Activated CD4-positive, alpha-beta T cell treated with anti-CD3 and anti-CD28 coated beads for 1 hour (primary cell): ENCODE data around the gene CSGALNACT2.

Experiments
- DNase-seq: peaks from one replicate; pipeline ENCODE4 v3.0.0-alpha.2; 2020

The CSGALNACT2 gene

DNA sequence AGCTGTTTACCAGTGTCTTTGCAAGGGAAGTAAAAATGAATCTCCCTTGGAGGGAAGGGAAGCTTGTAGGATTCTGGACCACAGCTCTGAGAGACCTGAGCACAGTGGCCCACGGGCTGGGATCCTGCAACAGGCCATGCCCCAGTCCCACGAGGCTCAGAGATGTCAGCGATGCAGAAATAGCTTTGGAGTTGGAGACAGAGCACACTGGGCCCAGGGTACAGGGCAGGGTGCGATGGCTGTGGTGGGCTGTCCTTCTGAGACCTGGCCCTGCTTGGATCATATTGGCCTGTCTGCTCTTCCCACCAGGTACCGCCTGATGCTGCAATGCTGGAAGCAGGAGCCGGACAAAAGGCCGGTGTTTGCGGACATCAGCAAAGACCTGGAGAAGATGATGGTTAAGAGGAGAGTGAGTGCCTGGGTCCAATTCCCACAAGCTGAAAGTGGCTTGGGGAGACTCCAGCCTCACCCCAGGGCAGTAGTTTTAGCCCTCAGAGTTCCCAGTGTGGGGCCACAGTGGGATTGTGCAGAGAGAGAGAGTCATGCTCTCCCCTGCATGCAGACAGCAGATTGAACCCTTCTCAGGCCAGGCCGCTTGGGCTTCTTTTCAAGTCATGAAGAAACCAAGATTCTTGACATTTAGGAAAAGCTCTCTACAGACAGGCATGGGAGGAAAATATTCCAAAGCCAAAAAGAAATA, 13.5 kb upstream of the CSGALNACT2 start:
- no peak for DNase-seq

DNA sequence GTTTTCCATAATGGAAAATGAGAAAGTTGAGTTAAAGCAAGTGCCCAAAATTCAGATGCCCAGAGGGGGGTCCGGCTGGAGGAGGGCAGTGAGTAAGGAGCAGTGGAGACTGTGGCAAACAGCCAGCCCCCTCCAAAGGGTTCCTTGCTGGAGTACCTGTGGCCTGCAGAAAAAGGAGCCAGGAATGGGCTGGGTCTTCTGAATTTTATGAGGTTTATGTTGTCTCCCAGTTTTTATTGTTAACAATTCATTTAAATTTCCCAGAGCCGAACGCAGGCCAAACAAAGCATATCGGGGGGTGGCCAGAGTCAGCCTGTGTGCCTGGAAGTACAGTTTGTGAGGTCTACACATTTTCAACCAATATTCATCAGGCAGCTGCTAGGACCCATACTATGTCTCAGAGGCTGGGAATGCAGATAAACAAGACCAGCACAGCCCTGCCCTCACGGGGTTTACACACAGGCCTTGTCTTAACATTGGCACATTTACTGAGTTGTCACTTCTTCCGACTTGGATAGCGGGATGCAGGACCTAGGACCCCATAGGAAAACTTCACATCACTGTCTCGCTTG, 12.9 kb upstream of the CSGALNACT2 start:
- DNase-seq, result no peak

DNA sequence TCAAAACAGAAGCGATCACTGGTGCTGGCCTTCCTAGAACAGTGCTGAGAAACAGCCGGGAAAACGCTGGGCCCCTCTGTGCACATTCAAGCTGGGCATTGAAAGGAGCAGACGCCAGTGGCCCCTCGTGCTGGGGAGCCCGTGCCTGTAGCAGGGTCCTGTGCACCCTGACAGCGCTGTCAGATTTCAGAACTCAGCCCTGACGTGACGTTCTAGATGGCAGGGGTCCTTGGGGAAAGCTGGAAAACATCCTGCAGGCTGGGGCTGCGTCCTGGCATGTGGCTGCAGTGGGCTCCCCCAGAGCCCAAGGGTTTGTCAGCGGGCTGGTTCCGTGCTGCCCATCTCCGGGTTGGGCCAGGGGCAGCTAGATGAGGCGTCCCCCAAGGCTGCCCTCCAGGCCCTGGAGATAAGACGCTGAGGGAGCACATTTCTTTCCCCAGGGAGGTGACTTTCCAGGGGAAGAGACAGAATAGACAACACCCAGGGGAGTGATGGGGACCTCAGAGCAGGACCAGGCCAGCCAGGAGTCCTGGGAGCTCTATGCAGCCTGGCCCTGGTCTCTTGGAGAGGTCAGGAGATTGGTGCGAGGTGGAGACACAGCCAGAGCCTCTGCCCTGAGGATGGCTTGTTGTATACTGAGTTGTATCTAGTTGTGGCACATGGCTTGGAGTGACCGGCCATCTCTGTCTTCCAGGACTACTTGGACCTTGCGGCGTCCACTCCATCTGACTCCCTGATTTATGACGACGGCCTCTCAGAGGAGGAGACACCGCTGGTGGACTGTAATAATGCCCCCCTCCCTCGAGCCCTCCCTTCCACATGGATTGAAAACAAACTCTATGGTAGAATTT, 12.1 kb upstream of the CSGALNACT2 start:
- DNase-seq, result no peak

DNA sequence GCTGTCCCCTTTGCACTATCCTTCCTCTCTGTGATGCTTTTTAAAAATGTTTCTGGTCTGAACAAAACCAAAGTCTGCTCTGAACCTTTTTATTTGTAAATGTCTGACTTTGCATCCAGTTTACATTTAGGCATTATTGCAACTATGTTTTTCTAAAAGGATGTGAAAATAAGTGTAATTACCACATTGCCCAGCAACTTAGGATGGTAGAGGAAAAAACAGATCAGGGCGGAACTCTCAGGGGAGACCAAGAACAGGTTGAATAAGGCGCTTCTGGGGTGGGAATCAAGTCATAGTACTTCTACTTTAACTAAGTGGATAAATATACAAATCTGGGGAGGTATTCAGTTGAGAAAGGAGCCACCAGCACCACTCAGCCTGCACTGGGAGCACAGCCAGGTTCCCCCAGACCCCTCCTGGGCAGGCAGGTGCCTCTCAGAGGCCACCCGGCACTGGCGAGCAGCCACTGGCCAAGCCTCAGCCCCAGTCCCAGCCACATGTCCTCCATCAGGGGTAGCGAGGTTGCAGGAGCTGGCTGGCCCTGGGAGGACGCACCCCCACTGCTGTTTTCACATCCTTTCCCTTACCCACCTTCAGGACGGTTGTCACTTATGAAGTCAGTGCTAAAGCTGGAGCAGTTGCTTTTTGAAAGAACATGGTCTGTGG, 11.4 kb upstream of the CSGALNACT2 start:
- DNase-seq, result no peak

DNA sequence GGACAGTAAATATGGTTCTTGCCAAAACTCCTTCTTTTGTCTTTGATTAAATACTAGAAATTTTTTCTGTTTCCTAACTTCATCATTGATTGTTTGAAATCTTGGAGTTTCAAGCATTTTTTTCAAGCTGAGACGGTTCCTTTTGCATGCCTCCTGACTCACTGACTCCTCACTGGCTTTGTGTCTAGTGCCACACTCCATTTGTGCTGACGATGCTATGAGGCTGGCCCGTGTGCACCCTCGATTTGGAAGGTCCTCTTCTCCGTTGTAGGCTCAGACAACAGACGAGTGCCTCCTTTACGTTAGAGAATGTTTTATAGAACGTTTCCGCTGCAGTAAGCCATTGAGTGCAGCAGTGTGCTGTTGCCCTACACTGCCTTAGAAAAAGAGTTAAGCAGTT, 10.8 kb upstream of the CSGALNACT2 start:
- DNase-seq, result no peak

DNA sequence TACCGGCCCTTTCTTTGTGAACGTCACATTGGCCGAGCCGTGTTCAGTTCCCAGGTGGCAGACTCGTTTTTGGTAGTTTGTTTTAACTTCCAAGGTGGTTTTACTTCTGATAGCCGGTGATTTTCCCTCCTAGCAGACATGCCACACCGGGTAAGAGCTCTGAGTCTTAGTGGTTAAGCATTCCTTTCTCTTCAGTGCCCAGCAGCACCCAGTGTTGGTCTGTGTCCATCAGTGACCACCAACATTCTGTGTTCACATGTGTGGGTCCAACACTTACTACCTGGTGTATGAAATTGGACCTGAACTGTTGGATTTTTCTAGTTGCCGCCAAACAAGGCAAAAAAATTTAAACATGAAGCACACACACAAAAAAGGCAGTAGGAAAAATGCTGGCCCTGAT, 9.9 kb upstream of the CSGALNACT2 start:
- DNase-seq, result no peak

DNA sequence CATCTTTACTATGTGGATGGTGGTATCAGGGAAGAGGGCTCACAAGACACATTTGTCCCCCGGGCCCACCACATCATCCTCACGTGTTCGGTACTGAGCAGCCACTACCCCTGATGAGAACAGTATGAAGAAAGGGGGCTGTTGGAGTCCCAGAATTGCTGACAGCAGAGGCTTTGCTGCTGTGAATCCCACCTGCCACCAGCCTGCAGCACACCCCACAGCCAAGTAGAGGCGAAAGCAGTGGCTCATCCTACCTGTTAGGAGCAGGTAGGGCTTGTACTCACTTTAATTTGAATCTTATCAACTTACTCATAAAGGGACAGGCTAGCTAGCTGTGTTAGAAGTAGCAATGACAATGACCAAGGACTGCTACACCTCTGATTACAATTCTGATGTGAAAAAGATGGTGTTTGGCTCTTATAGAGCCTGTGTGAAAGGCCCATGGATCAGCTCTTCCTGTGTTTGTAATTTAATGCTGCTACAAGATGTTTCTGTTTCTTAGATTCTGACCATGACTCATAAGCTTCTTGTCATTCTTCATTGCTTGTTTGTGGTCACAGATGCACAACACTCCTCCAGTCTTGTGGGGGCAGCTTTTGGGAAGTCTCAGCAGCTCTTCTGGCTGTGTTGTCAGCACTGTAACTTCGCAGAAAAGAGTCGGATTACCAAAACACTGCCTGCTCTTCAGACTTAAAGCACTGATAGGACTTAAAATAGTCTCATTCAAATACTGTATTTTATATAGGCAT, 9.1 kb upstream of the CSGALNACT2 start:
- DNase-seq, result no peak

DNA sequence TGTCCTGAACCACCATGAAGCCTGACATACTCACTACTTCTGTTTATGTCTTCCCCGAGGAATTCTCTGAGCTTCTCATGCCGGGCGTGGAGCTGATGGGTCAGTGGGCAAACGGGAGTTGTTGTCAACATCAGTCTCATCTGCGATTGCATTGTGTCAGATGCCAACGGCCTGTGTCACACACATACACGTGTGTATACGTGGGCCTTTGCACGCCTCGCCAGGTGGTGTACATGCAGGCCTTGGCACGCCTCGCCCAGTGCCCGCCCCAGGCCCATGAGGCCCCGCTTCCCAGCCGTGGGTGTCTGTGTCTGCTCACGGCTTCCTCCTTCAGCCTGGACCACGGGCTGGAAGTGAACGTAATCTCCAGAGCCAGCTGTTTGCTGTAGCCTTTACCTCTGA, 7.5 kb upstream of the CSGALNACT2 start:
- DNase-seq, result no peak

DNA sequence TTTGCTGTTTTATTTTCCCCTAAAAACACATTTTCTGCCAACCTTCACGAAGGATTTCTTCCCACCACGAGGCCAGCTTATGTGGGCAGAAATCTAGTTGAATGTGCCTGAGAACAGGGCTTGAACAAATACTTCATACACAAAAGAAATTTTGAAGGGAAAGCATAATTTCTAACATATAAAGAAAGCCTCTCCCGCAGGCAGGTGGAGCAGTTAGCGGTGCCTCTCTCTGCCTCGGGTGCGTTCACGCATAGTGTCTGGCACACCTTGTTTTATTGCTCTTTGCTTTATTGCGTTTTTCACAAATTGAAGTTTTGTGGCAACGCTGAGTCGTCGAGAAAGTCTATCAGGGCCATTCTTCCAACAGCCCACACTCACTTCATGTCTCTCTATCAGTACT, 7.0 kb upstream of the CSGALNACT2 start:
- DNase-seq, result no peak

DNA sequence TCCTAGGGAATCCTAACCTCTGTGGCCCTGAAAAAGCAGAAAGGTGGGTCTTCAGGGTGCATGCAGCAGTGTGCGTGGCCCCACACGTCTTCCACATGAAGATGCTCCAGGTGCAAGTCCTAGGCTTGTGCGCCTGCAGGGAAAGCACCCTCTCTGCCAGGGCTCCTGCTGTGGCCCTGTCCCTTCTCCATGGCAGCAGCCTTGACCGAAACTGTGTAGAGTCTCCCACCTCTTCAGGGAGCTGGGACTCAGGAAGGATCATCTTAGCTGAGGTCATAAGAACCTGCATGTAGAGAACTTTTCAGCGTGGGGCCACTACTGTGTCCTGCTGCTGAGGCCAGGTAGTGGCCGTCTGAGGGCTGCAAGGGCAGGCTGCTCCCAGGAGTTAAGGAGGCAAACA, 6.3 kb upstream of the CSGALNACT2 start:
- DNase-seq, result no peak

DNA sequence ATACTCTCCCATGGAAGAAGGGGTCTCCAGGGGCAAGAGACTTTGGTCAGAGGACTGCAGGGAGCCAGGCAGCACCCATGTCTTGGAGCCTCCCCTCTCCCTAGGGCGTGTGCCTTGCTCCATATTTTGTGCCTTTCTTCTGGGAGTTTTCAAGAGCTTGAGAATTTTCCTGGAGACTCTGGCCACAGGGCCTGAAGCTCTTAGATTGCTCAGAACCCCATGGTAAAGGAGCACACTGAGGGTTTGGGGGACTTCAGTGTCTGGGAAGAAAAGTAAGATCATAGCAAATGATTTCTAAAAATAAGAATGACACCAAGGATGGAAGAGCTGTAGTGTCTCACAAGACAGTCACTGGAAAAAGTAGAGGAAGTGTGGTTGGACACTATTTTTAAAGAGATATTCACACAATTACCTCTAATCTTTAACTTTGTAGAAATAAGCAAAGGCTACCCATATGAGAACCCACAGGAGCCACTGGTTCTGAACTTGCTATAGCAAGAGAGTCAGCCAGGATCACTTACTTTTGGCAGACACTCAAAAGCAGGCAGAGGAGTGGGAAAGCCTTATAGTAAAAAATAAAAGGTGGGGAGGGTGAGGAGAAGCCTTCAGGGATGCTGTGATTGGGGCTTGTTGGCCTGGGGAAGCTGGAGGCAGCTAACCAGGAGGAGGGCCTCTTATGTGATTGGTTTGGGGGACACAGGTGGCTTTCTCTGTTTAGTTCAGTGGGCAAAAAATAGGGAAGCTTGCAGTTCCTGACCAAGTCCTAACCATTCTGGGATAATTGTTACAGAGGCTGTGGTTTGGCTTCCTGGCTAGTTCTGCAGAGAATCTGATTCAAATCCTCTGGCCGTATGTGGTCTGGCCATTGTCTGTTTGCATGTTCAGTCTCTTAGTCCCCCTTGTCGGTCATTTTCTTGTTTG, 5.1 kb upstream of the CSGALNACT2 start:
- DNase-seq, result no peak

DNA sequence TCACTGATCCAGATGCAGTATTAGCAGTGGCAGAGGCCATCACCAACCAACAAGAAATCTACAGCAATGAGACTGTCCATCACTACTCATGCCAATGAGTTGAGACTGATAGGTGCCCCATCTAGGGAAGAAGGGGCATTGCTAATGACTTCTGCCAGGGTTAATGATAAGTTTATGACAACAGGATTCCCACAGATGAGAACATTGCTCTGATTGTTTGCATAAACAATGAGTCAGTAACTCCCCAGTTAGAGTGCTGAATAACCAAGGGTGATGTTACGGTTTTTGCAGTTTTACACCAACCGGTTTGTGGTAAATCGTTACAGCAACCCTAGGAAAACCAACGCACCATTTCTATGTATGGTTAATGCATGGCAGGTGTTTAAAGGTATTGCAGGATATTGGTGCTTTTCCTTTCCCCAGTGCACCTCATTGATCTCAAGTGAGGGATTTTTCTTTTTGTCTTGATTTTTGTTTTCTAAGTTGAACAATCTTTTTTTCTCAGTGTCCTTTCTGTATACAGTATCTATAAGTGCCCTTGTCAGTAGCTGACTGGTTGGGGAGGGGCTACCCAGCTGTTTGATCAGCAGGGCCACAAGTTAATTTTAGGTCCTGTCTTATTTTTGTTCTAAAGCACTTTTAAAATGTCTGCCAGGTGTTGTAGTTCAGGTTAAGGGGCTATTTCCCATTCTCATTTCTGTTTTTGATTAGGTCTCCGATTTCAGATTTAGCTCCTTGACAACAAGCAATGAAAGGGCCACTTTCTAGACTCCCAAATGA, 3.9 kb upstream of the CSGALNACT2 start:
- no peak for DNase-seq

DNA sequence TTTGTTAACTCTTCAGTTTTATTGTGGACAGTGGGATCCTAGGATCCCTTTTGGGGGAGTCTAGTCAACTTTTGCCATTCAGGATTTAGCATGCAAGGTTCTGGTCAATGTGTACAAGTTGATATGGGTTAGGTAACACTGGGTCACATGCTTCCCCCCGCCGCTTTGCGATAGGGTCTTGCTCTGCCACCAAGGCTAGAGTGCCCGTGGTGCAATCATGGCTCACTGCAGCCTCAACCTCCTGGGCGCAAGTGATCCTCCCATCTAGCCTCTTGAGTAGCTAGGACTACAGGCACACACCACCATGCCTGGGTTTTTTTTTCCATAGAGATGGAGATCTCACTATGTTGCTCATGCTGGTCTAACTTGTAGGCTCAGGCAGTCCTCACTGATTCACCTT, 3.2 kb upstream of the CSGALNACT2 start:
- DNase-seq, result no peak

DNA sequence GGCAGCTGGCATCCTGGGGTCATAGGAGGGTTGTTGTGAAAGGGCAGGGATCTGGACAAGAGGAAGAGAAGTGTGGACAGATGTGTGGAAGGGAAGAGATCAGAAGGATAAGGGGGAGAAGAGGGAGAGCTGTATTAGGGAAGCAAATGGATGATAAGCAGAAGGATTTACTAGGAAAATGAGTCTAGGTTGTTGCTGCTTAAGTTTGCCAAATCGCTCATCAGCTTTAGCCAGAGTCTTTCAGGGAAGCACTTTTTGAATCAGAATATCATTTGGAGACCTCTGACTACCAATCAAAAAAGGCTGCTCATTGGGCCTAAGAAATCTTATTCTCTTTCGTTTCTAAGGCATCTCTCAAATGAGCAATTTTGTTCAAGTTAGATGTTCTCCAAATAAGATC, 2.6 kb upstream of the CSGALNACT2 start:
- no peak for DNase-seq

DNA sequence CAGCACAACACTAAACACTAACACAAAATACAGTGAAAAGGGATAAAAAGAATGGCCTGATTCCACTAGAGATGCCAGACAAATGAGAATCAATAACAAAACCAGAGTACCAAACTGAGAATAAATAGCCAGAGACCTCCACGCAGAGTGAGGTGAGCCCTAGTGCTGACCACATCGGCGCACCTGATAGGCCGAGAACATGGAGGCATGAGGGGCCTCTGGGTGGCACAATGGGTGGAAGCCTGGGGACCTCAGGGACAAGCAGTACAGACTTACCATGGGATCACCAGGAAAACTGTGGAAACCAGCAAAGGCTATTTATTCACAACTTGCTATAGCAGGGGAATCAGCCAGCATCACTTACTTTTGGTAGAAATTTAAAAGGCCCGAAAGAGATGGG, 1.8 kb upstream of the CSGALNACT2 start:
- no peak for DNase-seq

DNA sequence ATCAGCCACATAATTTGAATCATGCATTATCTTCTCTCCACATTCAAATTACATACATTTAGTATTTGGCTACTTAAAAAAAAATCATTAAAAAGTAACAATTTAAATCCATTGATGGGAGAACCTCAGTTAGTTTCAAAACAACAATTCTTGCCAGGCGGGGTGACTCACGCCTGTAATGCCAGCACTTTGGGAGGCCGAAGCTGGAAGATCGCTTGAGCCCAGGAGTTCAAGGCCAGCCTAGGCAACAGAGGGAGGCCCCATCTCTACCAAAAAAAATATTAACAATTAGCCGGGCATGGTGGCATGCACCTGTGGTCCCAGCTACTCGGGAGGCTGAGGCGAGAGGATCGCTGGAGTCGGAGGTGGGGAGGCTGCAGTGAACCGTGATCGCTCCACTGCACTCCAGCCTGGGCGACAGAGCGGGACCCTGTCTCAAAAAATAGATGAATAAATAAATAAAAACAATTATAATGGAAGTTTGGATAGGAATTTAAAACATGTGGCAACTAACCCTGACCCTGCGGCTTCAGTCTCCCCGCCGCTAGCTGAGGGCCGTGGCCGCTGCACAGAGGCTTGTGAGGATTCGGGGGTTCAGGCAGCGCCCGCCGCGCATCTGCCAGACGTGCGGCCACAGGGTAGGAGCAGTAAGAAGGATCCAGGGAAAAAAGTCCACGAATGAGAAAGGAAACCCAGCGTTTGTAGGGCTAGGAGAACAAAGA, 1.1 kb upstream of the CSGALNACT2 start:
- DNase-seq, result no peak

DNA sequence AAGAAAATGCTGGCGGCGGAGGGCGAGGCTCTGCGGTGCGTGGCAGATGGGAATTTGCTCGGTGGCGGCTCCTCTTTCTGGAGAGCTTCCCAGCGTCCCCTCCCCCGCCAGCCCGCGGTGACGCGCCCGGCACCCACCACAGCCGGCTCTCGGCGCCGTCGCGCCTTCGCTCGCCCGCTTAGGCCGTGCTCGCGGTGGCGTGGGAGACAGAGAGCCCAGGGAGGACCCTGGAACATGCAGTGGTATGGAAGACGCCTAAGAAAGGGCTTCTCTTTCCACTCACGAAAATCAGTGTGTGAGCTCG, 576 bp upstream of the CSGALNACT2 start:
- DNase-seq, result no peak

DNA sequence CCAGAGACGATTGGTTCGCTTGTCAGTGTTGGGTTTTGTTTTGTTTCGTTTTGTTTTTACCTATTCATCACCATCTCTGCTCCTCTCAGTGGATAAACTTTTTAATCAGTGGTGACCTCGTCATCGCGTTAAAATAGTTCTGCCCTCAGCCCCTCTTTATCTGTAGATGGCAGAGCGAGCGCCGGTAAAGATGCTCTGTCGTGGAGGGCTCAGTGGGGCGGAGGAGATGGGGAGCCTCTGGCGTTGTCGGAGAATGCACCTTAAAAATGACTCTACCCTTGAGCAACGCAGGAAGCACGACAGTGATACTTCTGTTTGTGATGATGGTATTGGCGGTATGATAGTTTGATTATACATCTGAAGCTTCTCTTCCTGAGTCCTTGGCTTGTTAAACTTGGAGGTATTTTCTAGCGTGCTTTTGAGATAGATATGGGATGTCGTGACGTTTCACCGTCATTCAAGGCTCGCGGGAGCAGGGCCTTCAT, 554 bp downstream of the CSGALNACT2 start:
- peak; percentile 44 for DNase-seq

DNA sequence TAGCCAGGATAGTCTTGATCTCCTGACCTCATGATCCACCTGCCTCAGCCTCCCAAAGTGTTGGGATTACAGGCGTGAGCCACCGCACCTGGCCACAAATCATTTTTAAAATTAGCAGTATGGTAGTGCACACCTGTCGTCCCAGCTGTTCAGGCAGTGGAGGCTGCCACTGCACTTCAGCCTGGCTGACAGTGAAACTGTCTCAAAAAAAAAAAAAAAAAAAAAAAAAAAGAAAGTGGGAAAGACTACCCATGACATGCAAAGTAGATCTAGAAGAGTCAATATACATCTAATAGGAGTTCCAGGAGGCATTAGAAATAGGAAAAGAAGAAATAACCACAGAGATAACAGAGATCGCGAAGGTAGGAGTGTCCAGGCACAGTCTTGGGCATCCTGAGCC, 3.2 kb downstream of the CSGALNACT2 start:
- no peak for DNase-seq

DNA sequence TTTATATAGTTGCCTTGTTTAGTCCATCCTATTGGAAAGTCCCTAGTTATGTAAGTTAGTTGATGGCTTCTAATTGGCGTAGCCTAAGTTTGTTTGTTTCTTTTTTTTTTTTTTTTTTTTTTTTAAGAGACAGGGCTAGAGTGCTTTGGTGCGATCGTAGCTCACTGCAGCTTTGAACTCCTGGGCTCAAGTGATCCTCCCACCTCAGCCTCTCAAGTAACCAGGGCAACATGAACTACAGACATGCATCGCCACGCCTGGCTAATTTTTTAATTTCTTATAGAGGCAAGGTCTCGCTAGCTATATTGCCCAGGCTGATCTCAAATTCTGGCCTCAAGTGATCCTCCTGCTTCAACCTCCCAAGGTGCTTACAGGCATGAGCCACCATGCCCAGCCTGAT, 7.1 kb downstream of the CSGALNACT2 start:
- no peak for DNase-seq
